VCaP (cell line): ENCODE results near the gene DIPK1A.

Source experiments
- H3K27ac ChIP-seq: fragments of 450-650 bp; 2 replicates; pipeline ENCODE4 v1.5.1; 2017
- CTCF ChIP-seq: fragments of 450-650 bp; conservative IDR thresholded peaks from 2 replicates; pipeline ENCODE4 v1.5.1; 2017; ENCODE audit warnings: mild to moderate bottlenecking, moderate library complexity

The DIPK1A gene

GRCh38 chr1:92922356-92923035, 38.8 kb downstream of the DIPK1A start:
- no peak overlapping the region for H3K27ac ChIP-seq
- no peak for TF ChIP-seq CTCF

- H3K27ac ChIP-seq: no peak overlapping the region
Measured at GRCh38 chr1:92921031-92922023, 39.9 kb downstream of the DIPK1A start.

GRCh38 chr1:92916899-92917298, 44.4 kb downstream of the DIPK1A start:
- H3K27ac ChIP-seq: no peak overlapping the region
- no peak for TF ChIP-seq CTCF

More at GRCh38 chr1:92921031-92922023, 39.9 kb downstream of the DIPK1A start:
- TF ChIP-seq CTCF: no peak

GRCh38 chr1:92915547-92915946, 45.7 kb downstream of the DIPK1A start:
- no peak for TF ChIP-seq CTCF
- H3K27ac ChIP-seq: no peak overlapping the region

- no peak overlapping the region for H3K27ac ChIP-seq
- no peak for TF ChIP-seq CTCF
Measured at GRCh38 chr1:92913093-92913819, 48.0 kb downstream of the DIPK1A start.

- TF ChIP-seq CTCF: no peak
- H3K27ac ChIP-seq: no peak overlapping the region
Measured at GRCh38 chr1:92910081-92910480, 51.2 kb downstream of the DIPK1A start.

GRCh38 chr1:92909321-92909720, 51.9 kb downstream of the DIPK1A start:
- H3K27ac ChIP-seq: no peak overlapping the region
- no peak for TF ChIP-seq CTCF
